Neuronal stem cell (in vitro differentiated cells): Measurements from ENCODE around the gene DPPA4.
A peak's percentile ranks its signal among the peaks of the same experiment; 100 is the strongest.

Experiments
- DNase-seq: peaks from one replicate; pipeline ENCODE4 v3.0.0-alpha.2; 2013; ENCODE audit warnings: low spot score
- H2AFZ ChIP-seq: one replicate; pipeline ENCODE4 v1.6.1; 2013; ENCODE audit warnings: mild to moderate bottlenecking, low read length, inconsistent platforms
- H2AK5ac ChIP-seq: 2 replicates; pipeline ENCODE4 v1.6.1; 2013; ENCODE audit warnings: low read depth, mild to moderate bottlenecking, inconsistent platforms, low read length, moderate library complexity, mixed read lengths
- H2BK120ac ChIP-seq: 2 replicates; pipeline ENCODE4 v1.6.1; 2013; ENCODE audit warnings: low read depth, mild to moderate bottlenecking, inconsistent platforms, low read length, moderate library complexity, mixed read lengths
- H2BK12ac ChIP-seq: one replicate; pipeline ENCODE4 v1.6.1; 2013; ENCODE audit warnings: low read length, inconsistent platforms
- H2BK15ac ChIP-seq: 2 replicates; pipeline ENCODE4 v1.6.1; 2013; ENCODE audit warnings: mild to moderate bottlenecking, low read length, inconsistent platforms, mixed read lengths
- H2BK5ac ChIP-seq: one replicate; pipeline ENCODE4 v1.6.1; 2013; ENCODE audit warnings: inconsistent platforms, mild to moderate bottlenecking, low read length, moderate library complexity
- H3K14ac ChIP-seq: one replicate; pipeline ENCODE4 v1.6.1; 2013; ENCODE audit warnings: low read length, inconsistent platforms
- H3K18ac ChIP-seq: 2 replicates; pipeline ENCODE4 v1.6.1; 2013; ENCODE audit warnings: low read length, inconsistent platforms
- H3K23ac ChIP-seq: 2 replicates; pipeline ENCODE4 v1.6.1; 2013; ENCODE audit warnings: low read depth, mild to moderate bottlenecking, mixed read lengths, low read length, inconsistent platforms; ENCODE audit not compliant: poor library complexity
- H3K27ac ChIP-seq: replicated peaks from 3 replicates; pipeline ENCODE4 v1.5.1; 2013; ENCODE audit warnings: low read length, inconsistent platforms
- H3K27me3 ChIP-seq, 3 experiments: 2 replicates each; pipeline ENCODE4 v1.6.1; 2013; ENCODE audit warnings: low read length in 3 of 3, mild to moderate bottlenecking in 2 of 3, inconsistent platforms in 1 of 3, low read depth in 1 of 3, mixed read lengths in 1 of 3, moderate library complexity in 1 of 3; ENCODE audit not compliant: control insufficient read depth in 3 of 3, insufficient read depth in 3 of 3
- H3K36me3 ChIP-seq, 2 donors: replicated peaks in 1 of 2; 2 replicates each; pipeline ENCODE4 v1.6.1; 2013; ENCODE audit warnings: low read length in 2 of 2; ENCODE audit not compliant: control insufficient read depth in 2 of 2, insufficient read depth in 2 of 2
- H3K4ac ChIP-seq: 2 replicates; pipeline ENCODE4 v1.6.1; 2013; ENCODE audit warnings: inconsistent platforms, mild to moderate bottlenecking, low read length, moderate library complexity
- H3K4me1 ChIP-seq, 2 donors: 1 replicate in 1 of 2; 2 replicates in 1 of 2; pipeline ENCODE4 v1.6.1; 2013; ENCODE audit warnings: low read length in 2 of 2, low read depth in 1 of 2; ENCODE audit not compliant: control insufficient read depth in 2 of 2, insufficient read depth in 1 of 2
- H3K4me2 ChIP-seq: one replicate; pipeline ENCODE4 v1.6.1; 2013; ENCODE audit warnings: mild to moderate bottlenecking, low read length, inconsistent platforms; ENCODE audit not compliant: insufficient read depth, poor library complexity, severe bottlenecking
- H3K4me3 ChIP-seq, 2 donors: 2 replicates each; pipeline ENCODE4 v1.5.1; 2013; ENCODE audit warnings: low read length in 2 of 2, mild to moderate bottlenecking in 2 of 2, inconsistent platforms in 1 of 2, moderate library complexity in 1 of 2
- H3K79me1 ChIP-seq: one replicate; pipeline ENCODE4 v1.6.1; 2013; ENCODE audit warnings: low read depth, mild to moderate bottlenecking, inconsistent platforms, low read length, moderate library complexity
- H3K9ac ChIP-seq: one replicate; pipeline ENCODE4 v1.6.1; 2013; ENCODE audit warnings: mild to moderate bottlenecking, low read depth, low read length, inconsistent platforms; ENCODE audit not compliant: poor library complexity
- H3K9me3 ChIP-seq, 2 donors: replicated peaks in 1 of 2; 2 replicates each; pipeline versions ENCODE3 to v1.6.1; 2013; ENCODE audit warnings: low read length in 2 of 2, mild to moderate bottlenecking in 2 of 2, inconsistent platforms in 1 of 2, low read depth in 1 of 2, mixed read lengths in 1 of 2, moderate library complexity in 1 of 2; ENCODE audit not compliant: control insufficient read depth in 2 of 2, insufficient read depth in 1 of 2
- H4K8ac ChIP-seq: one replicate; pipeline ENCODE4 v1.6.1; 2013; ENCODE audit warnings: low read depth, mild to moderate bottlenecking, inconsistent platforms, low read length, moderate library complexity
- H4K91ac ChIP-seq: one replicate; pipeline ENCODE4 v1.6.1; 2013; ENCODE audit warnings: low read length, low read depth, mild to moderate bottlenecking, inconsistent platforms; ENCODE audit not compliant: poor library complexity
- WGBS, 2 donors: extraction: QIAGEN DNeasy Blood & Tissue Kit; methylation state at CpG; one replicate each; pipeline ENCODE4 v1.1.7; 2013; ENCODE audit warnings: missing lambda C conversion rate in 2 of 2, mixed read lengths in 1 of 2; ENCODE audit not compliant: insufficient read length in 2 of 2, insufficient replicate concordance in 1 of 2; ENCODE audit errors: extremely low coverage in 2 of 2; 5-methylcytosine and 5-hydroxymethylcytosine counted together

The DPPA4 gene

DNA sequence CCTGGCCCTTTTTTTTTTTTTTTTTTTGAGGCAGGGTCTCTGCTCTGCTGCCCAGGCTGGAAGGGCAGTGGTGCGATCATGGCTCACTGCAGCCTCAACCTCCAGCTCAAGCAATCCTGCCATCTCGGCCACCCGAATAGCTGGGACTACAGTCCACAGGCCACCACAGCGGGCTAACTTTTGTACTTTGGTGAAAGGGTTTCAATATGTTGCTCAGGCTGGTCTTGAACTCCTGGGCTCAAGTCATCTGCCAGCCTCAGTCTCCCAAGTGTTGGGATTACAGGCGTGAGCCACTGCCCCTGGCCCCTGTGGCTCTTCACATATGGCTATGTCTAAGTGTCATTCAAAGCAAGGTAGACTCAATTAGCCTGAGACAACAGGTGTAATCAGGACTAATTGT is 12.2 kb downstream of the DPPA4 start:
- Histone ChIP-seq H3K4me2 (no peak overlapping the region), H3K27me3 (no peaks in the 10 kb centered on the region), H2BK120ac (no peak overlapping the region), H3K9me3 (no peaks in the 10 kb centered on the region), H4K8ac (no peak overlapping the region), H2AK5ac (no peak overlapping the region), H3K4ac (no peak overlapping the region), H3K79me1 (peaks cover 2% of the 10 kb centered on the region), H2BK15ac (no peak overlapping the region), H2AFZ (no peak overlapping the region), H3K14ac (no peak overlapping the region), H2BK12ac (no peak overlapping the region), H3K4me1 (no peaks in the 10 kb centered on the region), H3K23ac (no peak overlapping the region), H3K18ac (no peak overlapping the region), H3K4me3 (no peak overlapping the region), H2BK5ac (no peak overlapping the region), H4K91ac (no peak overlapping the region), H3K9ac (no peak overlapping the region), H3K27ac (no peak overlapping the region), H3K36me3 (peaks cover 12 to 44% of the 10 kb centered on the region in 2 donors)
- DNase-seq = no peak
- no CpG with 5 or more reads among the region's 5 CpGs for WGBS, 2 donors

DNA sequence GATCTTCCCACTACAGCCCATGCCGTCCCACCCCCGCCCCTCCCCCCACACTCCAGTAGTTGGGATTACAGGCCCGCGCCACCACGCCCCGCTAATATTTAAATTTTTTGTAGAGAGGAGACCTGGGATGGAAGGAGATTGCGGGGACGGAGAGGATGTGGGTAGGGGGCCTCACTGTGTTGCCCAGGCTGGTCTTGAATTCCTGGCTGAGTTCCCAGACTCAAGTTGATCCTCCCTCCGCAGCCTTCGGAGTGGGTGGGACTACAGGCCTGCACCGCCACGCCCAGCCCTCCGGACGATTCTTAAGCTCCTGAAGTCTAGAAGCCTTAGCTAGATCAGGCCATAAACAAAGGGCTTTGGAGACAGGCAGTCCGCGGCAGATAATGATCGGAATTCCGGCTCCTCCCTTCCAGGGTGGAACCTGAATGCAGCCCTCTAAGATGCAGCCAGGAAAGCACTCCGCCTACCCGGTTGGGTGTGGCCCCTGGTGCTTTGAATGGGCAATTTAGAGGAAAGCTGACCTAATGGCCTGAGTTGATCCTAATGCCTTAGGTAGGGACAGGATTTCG is 21.1 kb downstream of the DPPA4 start, which contains the start of gene DPPA2:
TSS of gene DPPA2 (minus strand) at position 356 of the 569 bp plus-strand sequence. CDS start 1,975 bp downstream, outside the sequence.
- no CpG with 5 or more reads among the region's 21 CpGs for WGBS, 2 donors

DNA sequence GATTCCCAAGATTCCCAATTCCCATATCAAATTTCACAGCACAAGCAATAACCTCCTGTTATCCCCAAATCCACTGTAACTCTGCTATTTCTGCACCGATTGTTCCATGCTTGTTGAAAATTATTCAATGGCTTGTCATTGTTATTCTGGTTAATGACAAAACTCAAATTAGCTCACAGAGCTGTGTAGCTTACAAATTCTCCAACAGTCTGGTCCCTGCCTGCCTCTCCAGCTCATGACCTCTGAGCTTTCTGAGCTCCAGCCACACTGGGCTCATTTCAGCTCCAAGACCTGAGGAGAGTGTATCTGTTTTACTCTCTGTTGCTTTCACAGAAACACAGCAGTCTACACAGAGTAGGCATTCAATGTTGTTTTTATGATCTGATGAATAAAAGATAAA is 24.3 kb downstream of the DPPA4 start:
- no peak overlapping the region for H2BK120ac ChIP-seq
- no peaks in the 10 kb centered on the region for H3K36me3 ChIP-seq
- H3K27me3 ChIP-seq = no peaks in the 10 kb centered on the region
- H2BK15ac ChIP-seq = no peak overlapping the region
- no peak overlapping the region for H3K14ac ChIP-seq
- peaks cover 0 to 3% of the 10 kb centered on the region in 2 donors for H3K4me1 ChIP-seq
- H3K4ac ChIP-seq = no peak overlapping the region
- H3K9me3 ChIP-seq = no peaks in the 10 kb centered on the region
- H4K8ac ChIP-seq = no peak overlapping the region
- H2BK5ac ChIP-seq = no peak overlapping the region
- no peak overlapping the region for H2AK5ac ChIP-seq
- no peak for DNase-seq
- WGBS, 2 donors = no CpG with 5 or more reads among the region's 1 CpG
- no peak overlapping the region for H3K4me2 ChIP-seq
- H3K79me1 ChIP-seq = no peaks in the 10 kb centered on the region
- H3K23ac ChIP-seq = no peak overlapping the region
- H4K91ac ChIP-seq = no peak overlapping the region
- no peak overlapping the region for H2BK12ac ChIP-seq
- H3K9ac ChIP-seq = no peak overlapping the region
- no peak overlapping the region for H3K18ac ChIP-seq
- H3K4me3 ChIP-seq = no peak overlapping the region
- no peak overlapping the region for H3K27ac ChIP-seq
- peak overlapping the region; percentile 1 for H2AFZ ChIP-seq

More for the DNA sequence above, 21.1 kb downstream of the DPPA4 start, which contains the start of gene DPPA2:
- Histone ChIP-seq H4K8ac (no peak within 1 kb of the TSS), H4K91ac (no peak within 1 kb of the TSS), H2BK12ac (no peak within 1 kb of the TSS), H2BK120ac (no peak within 1 kb of the TSS), H3K4ac (no peak within 1 kb of the TSS), H2AK5ac (no peak within 1 kb of the TSS), H2BK15ac (no peak within 1 kb of the TSS), H3K79me1 (no peaks in the 10 kb centered on the region), H3K23ac (no peak within 1 kb of the TSS), H3K14ac (no peak within 1 kb of the TSS), H3K4me2 (no peak within 1 kb of the TSS), H3K4me3 (no peak within 1 kb of the TSS), H3K27ac (no peak within 1 kb of the TSS), H3K4me1 (peaks cover 0 to 3% of the 10 kb centered on the region in 2 donors), H3K36me3 (no peaks in the 10 kb centered on the region), H3K9ac (no peak within 1 kb of the TSS), H2AFZ (no peak within 1 kb of the TSS), H3K9me3 (no peaks in the 10 kb centered on the region), H2BK5ac (no peak within 1 kb of the TSS), H3K27me3 (no peaks in the 10 kb centered on the region), H3K18ac (no peak within 1 kb of the TSS)
- no peak for DNase-seq

- Histone ChIP-seq H3K23ac (no peak overlapping the region), H3K4me3 (no peak overlapping the region), H3K4me2 (no peak overlapping the region), H3K9ac (no peak overlapping the region), H2BK15ac (no peak overlapping the region), H3K27ac (no peak overlapping the region), H3K79me1 (no peaks in the 10 kb centered on the region), H2AFZ (no peak overlapping the region), H3K14ac (no peak overlapping the region), H4K91ac (no peak overlapping the region), H3K4me1 (no peaks in the 10 kb centered on the region), H2BK5ac (no peak overlapping the region), H3K4ac (no peak overlapping the region), H3K36me3 (no peaks in the 10 kb centered on the region), H2AK5ac (no peak overlapping the region), H4K8ac (no peak overlapping the region), H3K18ac (no peak overlapping the region), H2BK120ac (no peak overlapping the region), H3K27me3 (no peaks in the 10 kb centered on the region), H3K9me3 (no peaks in the 10 kb centered on the region), H2BK12ac (no peak overlapping the region)
- no peak for DNase-seq
- no CpG with 5 or more reads among the region's 2 CpGs for WGBS, 2 donors
These were observed 39.9 kb downstream of the DPPA4 start for GRCh38 chr3:109297496-109297895.
